Measurements from ENCODE around the gene UCKL1.
"Not testable (repeated sequence)": the region's sequence is repeated elsewhere in the genome, so short reads cannot be mapped to it uniquely, and the experiment has no call there.

UCKL1 gene

GRCh38 chr20:63972312-63973159 lies 16.3 kb upstream of the UCKL1 start:
- DNase-seq = no peak

GRCh38 chr20:63971960-63972311 lies 15.7 kb upstream of the UCKL1 start:
- not testable (repeated sequence) for DNase-seq

GRCh38 chr20:63970714-63971431 lies 14.7 kb upstream of the UCKL1 start:
- no peak for DNase-seq

- DNase-seq = no peak
Measured at GRCh38 chr20:63969838-63970713, 13.9 kb upstream of the UCKL1 start, which contains the start of gene ZNF512B. TSS of gene ZNF512B (minus strand) at chr20:63969930. CDS start at chr20:63967950, 1,980 bp downstream.

- DNase-seq = no peak
Measured at GRCh38 chr20:63968928-63969760, 12.9 kb upstream of the UCKL1 start.

GRCh38 chr20:63968136-63968927 lies 12.1 kb upstream of the UCKL1 start:
- no peak for DNase-seq

- no peak for DNase-seq
Measured at GRCh38 chr20:63967330-63968135, 11.3 kb upstream of the UCKL1 start.

GRCh38 chr20:63966944-63967322 lies 10.7 kb upstream of the UCKL1 start:
- DNase-seq = no peak

- no peak for DNase-seq
Measured at GRCh38 chr20:63966172-63966943, 10.1 kb upstream of the UCKL1 start.

GRCh38 chr20:63964412-63964811 lies 8.2 kb upstream of the UCKL1 start:
- no peak for DNase-seq

- DNase-seq = no peak
Measured at GRCh38 chr20:63963784-63964301, 7.6 kb upstream of the UCKL1 start.

GRCh38 chr20:63963348-63963741 lies 7.1 kb upstream of the UCKL1 start:
- DNase-seq = no peak

GRCh38 chr20:63962426-63963347 lies 6.5 kb upstream of the UCKL1 start:
- no peak for DNase-seq

GRCh38 chr20:63961664-63962425 lies 5.6 kb upstream of the UCKL1 start:
- DNase-seq = no peak

GRCh38 chr20:63960654-63961621 lies 4.7 kb upstream of the UCKL1 start:
- DNase-seq = not testable (repeated sequence)

GRCh38 chr20:63959699-63960075 lies 3.5 kb upstream of the UCKL1 start:
- DNase-seq = no peak
